ENCODE data around the gene LTBP1.

GRCh38 chr2:33344230-33344629, 397.5 kb downstream of the LTBP1 start:
- TF ChIP-seq POLR2A (IDR thresholded peaks at IDR 0.05): no peak
- no peak for TF ChIP-seq CTCF (IDR thresholded peaks at IDR 0.05)
